ENCODE measurements around the gene OR10P1.

OR10P1 gene

GRCh38 chr12:55686366-55687010, 49.8 kb downstream of the OR10P1 start:
- no peak for DNase-seq

Data from activated CD8-positive, alpha-beta memory T cell treated with anti-CD3 and anti-CD28 coated beads, Interleukin-2, amount 50 U/mL, for 4 hours (primary cell).